Esophagus muscularis mucosa (tissue), 4 donors: ENCODE data around the gene CIDEB.

Source experiments
- CTCF ChIP-seq, 3 experiments: fragments of 200-600 bp in 2 of 3; fragments of 450-650 bp in 1 of 3; sonication (generic) in 2 of 3; IDR thresholded peaks; one replicate each; pipeline ENCODE4 v1.5.1; 2017 to 2019; ENCODE audit warnings: antibody characterized with exemption in 3 of 3, mild to moderate bottlenecking in 2 of 3, moderate library complexity in 1 of 3
- EP300 ChIP-seq: sonication (generic); formaldehyde crosslinking; IDR thresholded peaks from one replicate; pipeline ENCODE4 v1.6.1; 2017; ENCODE audit warnings: antibody characterized with exemption
- POLR2AphosphoS5 ChIP-seq, 2 donors: sonication (generic); formaldehyde crosslinking; IDR thresholded peaks; one replicate each; pipeline ENCODE4 v1.6.1; 2017; ENCODE audit warnings: antibody characterized with exemption in 2 of 2

GRCh38 chr14:24316597-24316950, 8.8 kb upstream of the CIDEB start:
- TF ChIP-seq CTCF (IDR thresholded peaks at IDR 0.05): no peak
- no peak for TF ChIP-seq EP300
- TF ChIP-seq POLR2AphosphoS5 (IDR thresholded peaks at IDR 0.05): no peak
